Endothelial cell (in vitro differentiated cells): ENCODE measurements around the gene KLHL22. TPM values are rescaled to one million over a fixed set of nuclear protein-coding genes. Genes with fewer than 3 reads are reported as not detected.

Source experiments
- DNase-seq: peaks from one replicate; pipeline ENCODE4 v3.0.0; 2021; ENCODE audit warnings: low spot score
- H3K27ac Mint-ChIP-seq: one replicate; pipeline ENCODE4 v1.8.0; 2021; ENCODE audit warnings: mixed read lengths, inconsistent platforms; ENCODE audit not compliant: unreplicated experiment
- H3K27me3 Mint-ChIP-seq: one replicate; pipeline ENCODE4 v1.8.0; 2021; ENCODE audit warnings: mild to moderate bottlenecking, moderate library complexity, mixed read lengths, inconsistent platforms; ENCODE audit not compliant: unreplicated experiment
- H3K36me3 Mint-ChIP-seq: one replicate; pipeline ENCODE4 v1.8.0; 2021; ENCODE audit warnings: mild to moderate bottlenecking, low read depth, mixed read lengths, inconsistent platforms; ENCODE audit not compliant: unreplicated experiment
- H3K4me1 Mint-ChIP-seq: one replicate; pipeline ENCODE4 v1.8.0; 2021; ENCODE audit warnings: mild to moderate bottlenecking, mixed read lengths, inconsistent platforms; ENCODE audit not compliant: unreplicated experiment
- H3K4me3 Mint-ChIP-seq: one replicate; pipeline ENCODE4 v1.8.0; 2021; ENCODE audit warnings: mild to moderate bottlenecking, mixed read lengths, inconsistent platforms; ENCODE audit not compliant: unreplicated experiment
- H3K9me3 Mint-ChIP-seq: one replicate; pipeline ENCODE4 v1.8.0; 2021; ENCODE audit warnings: mixed read lengths, inconsistent platforms; ENCODE audit not compliant: unreplicated experiment
- CTCF ChIP-seq: fragments of 200-600 bp; sonication (generic); IDR thresholded peaks from one replicate; pipeline ENCODE4 v1.5.0; 2021; ENCODE audit warnings: antibody characterized with exemption; ENCODE audit not compliant: unreplicated experiment
- total RNA-seq: library from RNA; stranded (reverse); fragmentation: NEBNext Ultra II Directional; extraction: Animal tissue kit (Norgen Biotek cat#: 25700); gene quantifications from one replicate; pipeline ENCODE4 v1.2.1, GENCODE V29; 2021; ENCODE audit not compliant: unreplicated experiment

The KLHL22 gene
- total RNA-seq, 1 donor from 2014 or later: 19.4 TPM

- no peak overlapping the region for H3K27ac Mint-ChIP-seq
- no peaks in the 10 kb centered on the region for H3K4me1 Mint-ChIP-seq
- no peaks in the 10 kb centered on the region for H3K9me3 Mint-ChIP-seq
- TF ChIP-seq CTCF: no peak
- peaks cover 6% of the 10 kb centered on the region for H3K36me3 Mint-ChIP-seq
- no peak overlapping the region for H3K4me3 Mint-ChIP-seq
- no peak for DNase-seq
- H3K27me3 Mint-ChIP-seq: no peaks in the 10 kb centered on the region
Measured at GRCh38 chr22:20450551-20450906, 45.1 kb downstream of the KLHL22 start.

GRCh38 chr22:20449819-20450550, 45.6 kb downstream of the KLHL22 start:
- no peak for DNase-seq
- no peaks in the 10 kb centered on the region for H3K4me1 Mint-ChIP-seq
- TF ChIP-seq CTCF: no peak
- peaks cover 6% of the 10 kb centered on the region for H3K36me3 Mint-ChIP-seq
- H3K4me3 Mint-ChIP-seq: no peak overlapping the region
- no peak overlapping the region for H3K27ac Mint-ChIP-seq
- H3K27me3 Mint-ChIP-seq: no peaks in the 10 kb centered on the region
- H3K9me3 Mint-ChIP-seq: no peaks in the 10 kb centered on the region

GRCh38 chr22:20448630-20449029, 47.0 kb downstream of the KLHL22 start:
- H3K4me1 Mint-ChIP-seq: no peaks in the 10 kb centered on the region
- no peak overlapping the region for H3K4me3 Mint-ChIP-seq
- peaks cover 6% of the 10 kb centered on the region for H3K36me3 Mint-ChIP-seq

GRCh38 chr22:20446383-20446970, 49.1 kb downstream of the KLHL22 start:
- Mint-ChIP-seq H3K27ac (no peak overlapping the region), H3K27me3 (no peaks in the 10 kb centered on the region), H3K4me3 (peak overlapping the region; percentile 35), H3K36me3 (peaks cover 12% of the 10 kb centered on the region), H3K4me1 (no peaks in the 10 kb centered on the region), H3K9me3 (no peaks in the 10 kb centered on the region)
- TF ChIP-seq CTCF: no peak
- no peak for DNase-seq

More at GRCh38 chr22:20448630-20449029, 47.0 kb downstream of the KLHL22 start:
- H3K27ac Mint-ChIP-seq: no peak overlapping the region
- no peaks in the 10 kb centered on the region for H3K27me3 Mint-ChIP-seq
- DNase-seq: no peak
- H3K9me3 Mint-ChIP-seq: no peaks in the 10 kb centered on the region
- no peak for TF ChIP-seq CTCF

- Mint-ChIP-seq H3K36me3 (peaks cover 6% of the 10 kb centered on the region), H3K9me3 (no peaks in the 10 kb centered on the region), H3K27me3 (peaks cover 4% of the 10 kb centered on the region), H3K4me3 (peak overlapping the region; percentile 56), H3K27ac (no peak overlapping the region), H3K4me1 (peaks cover 3% of the 10 kb centered on the region)
- DNase-seq: no peak
- TF ChIP-seq CTCF: no peak
Measured at GRCh38 chr22:20444325-20444724, 51.3 kb downstream of the KLHL22 start.
